Panc1 (cell line): Measurements from ENCODE around the gene KLK13. TPM values are rescaled to one million over a fixed set of nuclear protein-coding genes. Genes with fewer than 3 reads are reported as not detected.

ENCODE experiments used
- ATAC-seq: fragments of 200-7000 bp; cut with Tn5 transposase; 2 replicates; pipeline ENCODE4 v1.9.1; 2020; ENCODE audit warnings: mild to moderate bottlenecking, moderate library complexity
- BruUV-seq: library from RNA; stranded (reverse); fragments of 400-500 nt; replicated peaks from 2 replicates; lab custom pipeline; 2021; lab: Mats Ljungman, UMichigan
- CTCF ChIA-PET: fragments of 300-600 bp; sonication (Branson Sonifier 250); formaldehyde crosslinking; loops from one replicate; lab custom pipeline; 2022; ENCODE audit warnings: antibody characterized with exemption; lab: Charles Lee
- POLR2A ChIA-PET: fragments of 300-600 bp; sonication (Branson Sonifier 250); formaldehyde crosslinking; loops from one replicate; lab custom pipeline; 2022; ENCODE audit warnings: antibody characterized with exemption; lab: Charles Lee
- DNase-seq: peaks from one replicate; pipeline ENCODE4 v3.0.0-alpha.2; 2010; ENCODE audit warnings: low read depth, low spot score
- H3K27ac ChIP-seq: 2 replicates; pipeline ENCODE4 v1.5.1; 2011; ENCODE audit warnings: mild to moderate bottlenecking, low read length, inconsistent platforms
- H3K27me3 ChIP-seq: fragments of 200-500 bp; sonication (Bioruptor generic); 2 replicates; pipeline ENCODE4 v1.6.0; 2014; ENCODE audit warnings: low read length, inconsistent platforms; ENCODE audit not compliant: control insufficient read depth, insufficient read depth
- H3K36me3 ChIP-seq: fragments of 200-500 bp; sonication (Bioruptor generic); 2 replicates; pipeline ENCODE4 v1.5.1; 2014; ENCODE audit warnings: inconsistent platforms, mild to moderate bottlenecking, low read length, moderate library complexity; ENCODE audit not compliant: control insufficient read depth, insufficient read depth
- H3K4me1 ChIP-seq: 2 replicates; pipeline ENCODE4 v1.5.1; 2011; ENCODE audit warnings: inconsistent platforms, mild to moderate bottlenecking, low read length, moderate library complexity; ENCODE audit not compliant: control insufficient read depth, insufficient read depth
- H3K4me3 ChIP-seq, 2 experiments: 2 replicates each; pipeline ENCODE4 v1.5.1; 2011 to 2012; ENCODE audit warnings: low read depth in 2 of 2, low read length in 2 of 2, mild to moderate bottlenecking in 2 of 2, inconsistent platforms in 1 of 2, moderate library complexity in 1 of 2
- H3K9me3 ChIP-seq: fragments of 200-500 bp; sonication (Bioruptor generic); 2 replicates; pipeline ENCODE4 v1.5.1; 2014; ENCODE audit warnings: low read depth, mild to moderate bottlenecking, inconsistent platforms, low read length, moderate library complexity; ENCODE audit not compliant: control insufficient read depth, insufficient read depth
- CTCF ChIP-seq: fragments of 450-650 bp; IDR thresholded peaks from 2 replicates; pipeline ENCODE4 v1.5.1; 2017; ENCODE audit warnings: mild to moderate bottlenecking
- POLR2AphosphoS5 ChIP-seq: IDR thresholded peaks from 2 replicates; pipeline ENCODE4 v1.6.1; 2012; ENCODE audit warnings: mild to moderate bottlenecking, low read depth, low read length, moderate library complexity
- REST ChIP-seq, 2 experiments: IDR thresholded peaks; 2 replicates each; pipeline ENCODE4 v1.6.1; 2011 to 2012; ENCODE audit warnings: low read depth in 2 of 2, control low read depth in 1 of 2, low read length in 1 of 2, mild to moderate bottlenecking in 1 of 2, moderate library complexity in 1 of 2; ENCODE audit not compliant: insufficient read depth in 1 of 2
- SIN3A ChIP-seq: IDR thresholded peaks from 2 replicates; pipeline ENCODE4 v1.6.1; 2012; ENCODE audit warnings: low read depth, mild to moderate bottlenecking, low read length, moderate library complexity, borderline replicate concordance; ENCODE audit not compliant: insufficient read depth
- TCF7L2 ChIP-seq: IDR thresholded peaks from 2 replicates; pipeline ENCODE4 v1.6.1; 2011; ENCODE audit warnings: mild to moderate bottlenecking, low read depth, low read length, inconsistent platforms
- in situ Hi-C: cut with HindIII; loops from 2 replicates; pipeline ENCODE4 v1.10.0; 2016; ENCODE audit warnings: low sequenced_read_pairs, low pct_unique_long_range_greater_than_20kb
- intact Hi-C: fragments of 100-400 bp; cut with micrococcal nuclease; formaldehyde crosslinking; loops from one replicate; pipeline ENCODE4 v1.10.0; 2022; ENCODE audit not compliant: unreplicated experiment
- total RNA-seq: library from RNA; stranded (reverse); gene quantifications from one replicate; pipeline ENCODE4 v1.2.1, GENCODE V29; 2021; ENCODE audit not compliant: unreplicated experiment

Gene KLK13
- total RNA-seq, 1 experiment from 2014 or later: not detected

DNA sequence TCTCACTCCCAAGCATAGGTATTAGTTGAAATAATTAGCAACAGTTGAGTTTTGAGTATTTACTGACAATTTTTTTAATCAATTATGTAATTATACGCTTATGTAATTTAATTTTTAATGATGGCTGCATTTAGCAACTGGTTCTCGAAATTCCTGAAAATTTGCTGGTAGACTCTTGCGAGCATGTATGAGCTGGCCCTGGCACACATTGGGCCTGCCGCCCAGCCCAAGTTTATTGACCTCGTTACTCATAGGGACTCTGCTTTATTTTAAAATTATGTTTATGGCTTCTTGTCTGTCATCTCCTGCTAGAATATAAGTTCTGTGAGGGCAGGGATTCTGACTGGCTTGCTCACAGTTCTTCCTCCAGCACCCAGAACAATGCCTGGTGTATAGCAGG lies 11.1 kb upstream of the KLK13 start:
- intact Hi-C loops (no loop called here), in situ Hi-C loops (no loop called here)
- no peak for ATAC-seq
- ChIA-PET POLR2A (no interaction called here), CTCF (no interaction called here)
- no peak for DNase-seq
- TF ChIP-seq TCF7L2 (no peak), SIN3A (no peak)
- Histone ChIP-seq H3K4me3 (no peak overlapping the region), H3K4me1 (no peaks in the 10 kb centered on the region), H3K27me3 (no peaks in the 10 kb centered on the region), H3K27ac (no peak overlapping the region), H3K9me3 (0 out of 2 replicates have a peak, but pooled peaks cover 4% of the 10 kb centered on the region), H3K36me3 (no peaks in the 10 kb centered on the region)
- BruUV-seq: no TSS peak

GRCh38 chr19:51071095-51071405 lies 6.2 kb upstream of the KLK13 start:
- in situ Hi-C loops: no loop called here
- CTCF ChIA-PET: no interaction called here
- BruUV-seq: no TSS peak

GRCh38 chr19:51070334-51071094 lies 5.6 kb upstream of the KLK13 start:
- Histone ChIP-seq H3K36me3 (no peaks in the 10 kb centered on the region), H3K4me1 (no peaks in the 10 kb centered on the region), H3K9me3 (0 out of 2 replicates have a peak, but pooled peaks cover 4% of the 10 kb centered on the region), H3K27me3 (no peaks in the 10 kb centered on the region), H3K4me3 (no peak overlapping the region), H3K27ac (no peak overlapping the region)
- no TSS peak for BruUV-seq
- ChIA-PET CTCF (no interaction called here), POLR2A (interaction anchor here (0.5 kb wide), 1 partner anchor 325 kb away, joined by 8 read pairs; no protein-coding TSS in a partner anchor)
- DNase-seq: no peak
- intact Hi-C loops (no loop called here), in situ Hi-C loops (no loop called here)
- no peak for ATAC-seq
- TF ChIP-seq SIN3A (no peak), CTCF (no peak), POLR2AphosphoS5 (no peak), REST (IDR thresholded peaks at IDR 0.05; ENCODE audit: insufficient read depth in 1 of 2, low read depth in 2 of 2, low read length in 1 of 2) (no peak), TCF7L2 (no peak)

More at GRCh38 chr19:51071095-51071405, 6.2 kb upstream of the KLK13 start:
- Histone ChIP-seq H3K27me3 (no peaks in the 10 kb centered on the region), H3K9me3 (0 out of 2 replicates have a peak, but pooled peaks cover 4% of the 10 kb centered on the region), H3K27ac (no peak overlapping the region), H3K36me3 (no peaks in the 10 kb centered on the region), H3K4me1 (no peaks in the 10 kb centered on the region), H3K4me3 (no peak overlapping the region)
- DNase-seq (no peak), ATAC-seq (no peak)
- POLR2A ChIA-PET: no interaction called here
- intact Hi-C loops: no loop called here
- TF ChIP-seq TCF7L2: no peak
- TF ChIP-seq REST (IDR thresholded peaks at IDR 0.05; ENCODE audit: insufficient read depth in 1 of 2, low read depth in 2 of 2, low read length in 1 of 2): no peak
- no peak for TF ChIP-seq SIN3A
